Lower leg skin (tissue), 4 donors: Measurements from ENCODE around the gene ISG20L2. TPM values are rescaled to one million over a fixed set of nuclear protein-coding genes. Genes with fewer than 3 reads are reported as not detected.

Source experiments
- DNase-seq, 2 donors: peaks; one replicate each; pipeline ENCODE4 v3.0.0-alpha.2; 2019; ENCODE audit warnings: low spot score in 2 of 2
- H3K4me3 ChIP-seq: fragments of 200-600 bp; sonication (generic); 2 replicates; pipeline ENCODE4 v1.5.1; 2017; ENCODE audit warnings: mild to moderate bottlenecking, low read depth; ENCODE audit not compliant: poor library complexity, severe bottlenecking
- CTCF ChIP-seq, 3 donors: fragments of 450-650 bp; IDR thresholded peaks; one replicate each; pipeline ENCODE4 v1.5.1; 2016; ENCODE audit warnings: antibody characterized with exemption in 3 of 3, mild to moderate bottlenecking in 3 of 3, moderate library complexity in 2 of 3
- POLR2A ChIP-seq, 2 donors: fragments of 450-650 bp; IDR thresholded peaks; one replicate each; pipeline ENCODE4 v1.6.1; 2016 to 2017; ENCODE audit warnings: antibody characterized with exemption in 2 of 2, mild to moderate bottlenecking in 1 of 2, moderate library complexity in 1 of 2
- WGBS, 2 donors: methylation state at CpG; one replicate each; pipeline ENCODE4 v1.1.5; 2018; 5-methylcytosine and 5-hydroxymethylcytosine counted together
- intact Hi-C: fragments of 100-400 bp; cut with DNase I; formaldehyde crosslinking; loops from one replicate; pipeline ENCODE4 v1.15.0; 2023; ENCODE audit warnings: low total_unique reads
- total RNA-seq, 4 donors: library from RNA; depleted of rRNA; stranded (reverse); fragments of >200 nt; gene quantifications; one replicate each; pipeline ENCODE4 v1.1.0, GENCODE V29; 2016

ISG20L2 gene
- total RNA-seq, 4 donors from 2014 or later: 13.4 to 21.4 (median 16.7) TPM

- intact Hi-C loops: no loop called here
- WGBS, 2 donors: 71% methylated on average over 12 of the region's 12 CpGs
- DNase-seq: no peak
- H3K4me3 ChIP-seq: no peak overlapping the region
- TF ChIP-seq CTCF (IDR thresholded peaks at IDR 0.05) (no peak), POLR2A (IDR thresholded peaks at IDR 0.05) (no peak)
Observed at GRCh38 chr1:156744344-156744743, 15.8 kb upstream of the ISG20L2 start.

- H3K4me3 ChIP-seq: no peak overlapping the region
- no peak for DNase-seq
- 82 to 84% methylated on average over 14 of the region's 14 CpGs for WGBS, 2 donors
- no peak for TF ChIP-seq POLR2A (IDR thresholded peaks at IDR 0.05)
- TF ChIP-seq CTCF (IDR thresholded peaks at IDR 0.05): no peak
- intact Hi-C loops: no loop called here
Observed at GRCh38 chr1:156743367-156744302, 15.1 kb upstream of the ISG20L2 start.

GRCh38 chr1:156742801-156743200 lies 14.2 kb upstream of the ISG20L2 start:
- 91 to 92% methylated on average over 4 of the region's 4 CpGs for WGBS, 2 donors
- DNase-seq: no peak
- no peak overlapping the region for H3K4me3 ChIP-seq
- intact Hi-C loops: no loop called here
- TF ChIP-seq CTCF (IDR thresholded peaks at IDR 0.05) (no peak), POLR2A (IDR thresholded peaks at IDR 0.05) (no peak)

GRCh38 chr1:156742017-156742416 lies 13.5 kb upstream of the ISG20L2 start:
- TF ChIP-seq POLR2A (IDR thresholded peaks at IDR 0.05): no peak
- no peak for TF ChIP-seq CTCF (IDR thresholded peaks at IDR 0.05)
- WGBS, 2 donors: 72 to 82% methylated on average over 3 of the region's 3 CpGs
- DNase-seq: no peak
- no peak overlapping the region for H3K4me3 ChIP-seq
- intact Hi-C loops: no loop called here

GRCh38 chr1:156741481-156741983 lies 13.0 kb upstream of the ISG20L2 start:
- intact Hi-C loops: no loop called here
- TF ChIP-seq POLR2A (IDR thresholded peaks at IDR 0.05) (no peak), CTCF (IDR thresholded peaks at IDR 0.05) (no peak)
- 49 to 51% methylated on average over 8 of the region's 8 CpGs for WGBS, 2 donors
- no peak overlapping the region for H3K4me3 ChIP-seq
- DNase-seq: no peak
